GM21526 (cell line): Measurements from ENCODE around the gene OSM.

Source experiments
- ATAC-seq: cut with Tn5 transposase; IDR thresholded peaks from one replicate; pipeline ENCODE4 v1.9.1; 2021; ENCODE audit warnings: moderate library complexity; ENCODE audit not compliant: unreplicated experiment, low FRiP score

Gene OSM

DNA sequence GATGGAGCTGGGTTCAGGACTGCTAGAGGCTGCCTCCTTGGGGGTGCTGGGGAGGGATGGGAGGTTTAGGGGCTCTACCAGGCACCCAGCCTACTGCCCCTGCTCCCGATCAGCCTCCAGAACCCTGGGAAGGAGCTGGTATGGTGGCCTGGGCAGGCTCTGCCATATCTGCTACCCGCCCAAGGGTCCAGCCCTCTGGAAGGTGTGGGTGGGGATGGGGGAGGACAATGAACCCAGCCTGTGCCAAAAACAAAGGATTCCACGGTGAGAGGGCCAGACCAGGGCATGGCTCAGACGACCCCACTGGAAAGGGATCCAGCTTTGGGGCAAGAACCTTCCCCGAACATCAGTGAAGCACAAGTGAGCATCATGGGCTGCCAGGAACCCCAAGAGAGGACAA lies 19.7 kb upstream of the OSM start:
- ATAC-seq: no peak

DNA sequence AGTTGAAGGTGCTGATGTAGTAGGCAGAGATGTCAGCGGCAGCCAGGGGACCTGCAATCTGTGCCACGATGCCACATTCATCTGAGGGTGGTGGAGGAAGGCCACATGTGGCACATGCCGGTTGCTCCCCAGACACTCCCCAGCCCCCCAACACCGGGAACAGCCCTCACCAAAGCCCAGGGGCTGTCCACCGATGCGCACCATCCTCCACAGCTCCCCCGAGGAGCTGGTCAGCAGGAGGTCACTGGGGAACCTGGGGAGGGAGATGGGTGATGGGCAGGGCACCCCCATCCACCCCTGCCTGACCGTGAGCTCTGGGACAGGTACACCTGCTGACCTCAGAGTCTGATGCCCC lies 19.2 kb upstream of the OSM start:
- ATAC-seq: no peak

DNA sequence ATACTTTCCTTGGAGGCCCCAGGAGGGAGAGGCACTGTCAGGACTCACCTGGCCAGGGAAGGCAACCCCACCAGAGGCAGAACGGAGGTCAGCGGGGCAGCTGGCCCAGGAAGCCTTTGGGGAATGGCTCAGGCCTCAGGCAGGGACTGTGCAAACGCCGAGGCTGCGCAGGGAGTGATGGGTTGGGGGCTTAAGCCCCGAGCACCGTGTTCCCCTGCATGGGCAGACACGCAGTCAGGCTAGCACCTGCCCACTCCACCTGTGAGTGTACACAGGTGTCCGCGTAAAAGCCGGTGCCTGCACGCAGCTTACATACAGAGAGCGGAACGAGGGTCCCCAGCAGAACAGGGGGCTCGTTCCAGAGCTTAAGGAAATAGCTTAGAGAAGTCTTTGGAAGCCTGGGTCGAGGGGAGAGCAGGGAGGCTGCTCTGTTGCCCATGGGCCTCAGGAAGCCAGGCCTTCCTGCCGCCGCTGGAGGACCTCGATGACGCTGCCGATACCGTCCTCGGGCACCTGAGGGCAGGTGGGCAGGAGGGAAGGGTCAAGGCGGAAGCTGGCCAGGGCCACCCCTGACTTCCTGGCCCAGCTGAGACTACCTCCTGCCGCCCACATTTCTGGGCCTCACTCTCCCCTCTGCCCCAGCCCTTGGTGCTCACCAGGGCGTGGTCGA lies 18.7 kb upstream of the OSM start:
- no peak for ATAC-seq

DNA sequence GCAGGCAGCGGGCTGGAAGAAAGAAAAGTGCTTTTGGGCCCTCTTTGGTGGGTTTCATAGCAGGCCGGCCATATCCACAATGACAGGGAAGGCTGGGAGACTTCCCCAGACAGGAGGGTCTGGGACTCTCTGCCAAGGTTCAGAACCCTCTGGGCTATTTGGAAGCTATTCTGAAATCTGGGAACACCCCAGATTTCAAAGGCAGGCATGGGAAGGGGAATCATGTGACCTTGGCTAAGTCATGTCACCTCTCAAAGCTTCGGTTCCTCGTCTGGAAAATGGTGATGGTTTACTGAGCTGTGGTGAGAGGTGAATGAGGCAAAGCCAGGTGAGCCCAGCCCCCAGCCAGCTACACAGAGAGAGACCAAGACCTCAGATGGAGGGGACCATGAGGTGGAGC lies 18.0 kb upstream of the OSM start:
- ATAC-seq: no peak

DNA sequence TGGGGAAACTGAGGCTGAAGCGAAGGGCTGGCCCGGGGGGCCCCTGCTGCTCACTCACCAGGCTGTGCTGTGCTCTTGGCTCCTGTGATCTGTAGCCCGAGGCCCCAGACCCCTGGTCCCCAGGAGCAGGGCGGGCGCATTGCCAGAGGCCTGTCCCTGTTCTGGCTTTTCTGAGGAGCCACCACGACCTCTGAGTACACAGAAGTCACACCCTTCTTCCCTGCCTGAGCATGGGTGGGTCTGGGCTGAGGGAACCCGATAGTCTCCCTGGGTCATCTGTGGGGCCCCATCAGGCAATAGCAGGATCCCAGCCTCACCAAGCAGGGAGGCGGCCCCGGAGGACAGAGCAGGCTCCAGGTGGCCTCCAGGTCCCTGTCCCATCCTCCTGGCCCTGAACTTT lies 17.5 kb upstream of the OSM start:
- no peak for ATAC-seq

DNA sequence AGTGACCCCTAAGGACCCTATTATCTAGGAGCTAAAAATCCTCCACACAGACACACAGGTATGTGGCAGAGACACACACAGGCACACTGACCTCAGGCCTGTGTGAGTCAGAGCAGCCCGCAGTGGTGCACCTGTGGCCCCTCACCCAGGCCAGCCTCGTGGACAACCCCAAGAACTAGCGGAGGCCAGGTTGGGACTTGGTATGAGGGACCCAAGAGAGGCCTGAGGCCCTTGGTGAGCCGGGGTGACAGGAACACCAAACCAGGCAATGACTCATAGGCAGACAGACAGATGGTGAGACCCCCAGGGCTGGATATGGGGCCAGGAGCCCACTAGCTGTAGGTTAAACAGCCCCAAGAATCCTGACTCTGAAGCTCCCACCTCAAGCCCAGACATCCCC lies 16.7 kb upstream of the OSM start:
- ATAC-seq: no peak

DNA sequence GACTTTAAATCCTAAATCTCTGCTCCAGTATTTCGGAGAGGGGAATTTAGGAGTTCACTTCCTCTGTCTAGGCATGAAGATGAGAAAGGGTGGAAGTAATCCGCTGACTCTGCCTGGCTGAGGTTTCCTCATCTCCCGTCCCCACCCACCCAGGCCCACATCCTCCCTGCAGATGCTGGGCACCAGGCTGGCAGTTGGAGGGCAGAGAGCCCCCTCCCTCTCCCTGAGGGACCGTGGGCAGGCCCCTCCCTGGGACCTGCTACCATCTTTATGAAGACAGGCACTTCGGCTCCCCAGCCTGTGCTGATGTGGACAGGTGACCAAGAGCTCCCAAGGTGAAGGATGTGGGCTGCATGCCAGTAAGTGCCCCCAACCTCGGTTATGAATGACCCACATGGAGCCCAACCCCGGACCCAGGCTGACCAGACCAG lies 16.0 kb upstream of the OSM start:
- no peak for ATAC-seq

DNA sequence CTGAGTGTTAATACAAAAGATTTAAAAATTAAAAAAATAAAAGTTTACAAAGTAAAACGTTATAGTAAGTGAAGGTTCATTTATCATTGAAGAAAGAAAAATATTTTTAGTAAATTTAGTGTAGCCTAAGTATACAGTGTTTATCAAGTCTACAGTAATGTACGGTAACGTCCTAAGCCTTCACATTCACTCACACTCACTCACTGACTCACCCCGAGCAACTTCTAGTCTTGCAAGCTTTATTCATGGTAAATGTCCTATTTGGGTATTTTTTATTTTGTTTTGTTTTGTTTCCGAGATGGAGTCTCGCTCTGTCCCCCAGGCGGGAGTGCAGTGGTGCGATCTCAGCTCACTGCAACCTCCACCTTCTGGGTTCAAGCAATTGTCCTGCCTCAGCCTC lies 13.9 kb upstream of the OSM start:
- no peak for ATAC-seq

DNA sequence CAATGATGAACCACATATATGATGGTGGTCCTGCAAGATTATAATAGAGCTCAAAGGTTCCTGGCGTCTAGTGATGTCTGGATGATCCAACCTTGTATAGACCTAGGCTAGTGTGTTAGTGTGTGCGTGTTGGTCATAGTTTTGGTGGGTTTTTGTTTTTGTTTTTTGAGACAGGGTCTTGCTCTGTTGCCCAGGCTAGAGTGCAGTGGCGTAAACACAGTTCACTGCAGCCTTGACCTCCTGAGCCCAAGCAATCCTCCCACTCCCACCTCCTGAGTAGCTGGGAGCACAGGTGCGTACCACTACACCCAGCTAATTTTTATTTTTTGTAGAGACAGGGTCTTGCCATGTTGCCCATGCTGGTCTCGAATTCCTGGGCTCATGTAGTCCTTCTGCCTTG lies 13.3 kb upstream of the OSM start:
- ATAC-seq: no peak

DNA sequence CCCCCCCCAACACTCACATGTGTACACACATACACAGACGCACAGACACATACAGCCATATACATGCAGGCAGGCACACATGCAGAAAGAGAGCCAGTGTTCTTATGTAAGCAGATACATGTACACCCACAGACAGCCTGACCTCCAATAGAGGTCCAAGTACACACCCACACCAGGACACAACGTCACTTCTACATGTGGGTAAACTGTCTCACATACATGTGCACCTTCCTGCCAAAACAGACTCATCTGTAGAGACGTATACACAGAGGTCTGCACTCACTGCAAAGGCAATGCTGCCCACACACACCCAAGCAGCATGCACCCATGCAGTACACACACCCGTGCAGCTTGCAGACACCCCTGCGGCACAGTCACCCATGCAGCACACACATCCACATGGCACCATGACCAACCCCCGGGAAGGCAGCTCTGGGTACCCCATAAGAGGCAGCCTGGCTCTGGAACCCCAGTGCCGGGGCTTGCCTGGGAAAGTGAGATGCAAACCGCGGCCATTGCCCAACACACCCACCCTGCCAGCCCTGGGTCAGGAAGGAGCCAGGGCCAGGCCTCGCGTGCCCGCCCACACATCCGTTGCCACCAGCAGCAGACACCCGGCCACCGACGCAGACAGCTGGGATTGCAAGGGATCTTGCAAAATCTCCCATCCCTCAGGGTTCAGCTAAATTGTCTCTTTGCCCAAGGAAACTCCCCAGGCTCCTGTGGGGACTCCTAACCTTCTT lies 12.6 kb upstream of the OSM start:
- ATAC-seq: no peak

DNA sequence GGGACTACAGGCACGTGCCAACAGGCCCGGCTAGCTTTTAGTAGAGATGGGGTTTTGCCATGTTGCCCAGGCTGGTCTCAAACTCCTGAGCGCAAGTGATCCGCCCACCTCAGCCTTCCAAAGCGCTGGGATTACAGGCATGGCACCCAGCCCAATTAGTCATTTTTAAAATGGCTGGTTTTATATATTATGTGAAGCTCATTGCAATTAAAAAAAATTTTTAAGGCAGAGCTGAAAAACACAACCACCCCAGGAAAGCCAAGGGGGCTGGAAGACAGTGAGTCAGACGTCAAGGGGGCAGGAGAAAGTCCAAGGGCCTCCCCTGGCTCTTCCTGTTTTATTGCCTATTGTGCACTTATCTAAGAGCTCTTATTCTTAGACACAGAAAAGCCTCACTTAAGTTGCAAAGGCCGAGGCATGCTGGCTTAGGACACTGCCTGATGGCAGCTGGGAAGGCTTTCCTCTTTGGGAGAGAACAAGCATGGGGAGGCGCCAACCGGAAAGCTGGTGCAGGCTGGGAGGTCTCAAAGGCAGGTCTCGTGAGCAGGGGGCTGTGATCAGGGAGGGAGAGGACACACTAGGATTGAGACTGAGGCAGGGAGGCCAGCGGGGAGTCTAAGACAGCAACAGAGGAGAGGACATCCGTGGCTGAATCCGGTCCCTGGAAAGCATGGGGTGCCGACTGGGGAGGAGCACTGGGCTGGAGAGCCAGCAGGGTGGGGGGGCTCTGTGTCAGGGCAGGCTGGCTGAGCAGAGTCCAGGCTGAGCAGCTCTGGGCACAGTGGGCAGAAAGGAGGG lies 11.1 kb upstream of the OSM start:
- ATAC-seq: no peak

DNA sequence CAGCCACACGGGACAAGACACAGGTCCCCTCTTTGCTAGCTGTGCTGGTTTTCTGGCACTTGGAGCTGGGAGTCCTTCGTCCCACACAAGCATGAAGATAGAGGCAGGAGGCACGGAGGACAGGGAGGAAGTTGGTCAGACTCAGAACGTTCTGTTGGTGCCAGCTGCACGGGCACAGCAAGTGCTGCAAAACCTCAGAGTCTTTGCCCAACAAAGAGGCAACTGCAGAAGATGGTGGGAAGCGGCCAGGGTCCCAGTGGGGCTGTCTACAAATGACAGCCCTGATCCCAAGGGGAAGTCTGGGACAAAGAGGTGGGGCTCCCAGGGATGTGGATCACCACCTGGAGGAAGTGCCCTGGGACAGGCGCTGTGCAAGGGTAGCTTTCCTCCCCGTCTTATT lies 9.4 kb upstream of the OSM start:
- no peak for ATAC-seq

DNA sequence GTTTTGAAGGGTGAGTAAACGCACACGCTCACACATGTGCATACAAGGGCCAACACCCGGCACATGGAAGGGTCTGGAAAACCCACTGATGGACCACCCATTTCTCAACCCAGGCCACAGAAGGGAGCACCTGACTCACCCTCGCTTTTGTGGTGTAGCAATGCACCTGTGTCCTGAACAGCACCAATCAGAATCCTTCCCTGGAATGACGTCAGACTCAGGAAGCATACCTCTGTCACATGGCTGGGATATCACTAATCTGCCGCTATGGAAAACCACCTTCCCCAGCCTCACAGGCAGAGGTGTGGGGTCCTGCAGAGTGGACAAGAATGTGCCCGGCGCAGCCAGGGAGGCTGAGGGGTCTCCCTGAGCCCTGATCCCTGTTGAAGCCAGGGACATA lies 9.0 kb upstream of the OSM start:
- no peak for ATAC-seq

DNA sequence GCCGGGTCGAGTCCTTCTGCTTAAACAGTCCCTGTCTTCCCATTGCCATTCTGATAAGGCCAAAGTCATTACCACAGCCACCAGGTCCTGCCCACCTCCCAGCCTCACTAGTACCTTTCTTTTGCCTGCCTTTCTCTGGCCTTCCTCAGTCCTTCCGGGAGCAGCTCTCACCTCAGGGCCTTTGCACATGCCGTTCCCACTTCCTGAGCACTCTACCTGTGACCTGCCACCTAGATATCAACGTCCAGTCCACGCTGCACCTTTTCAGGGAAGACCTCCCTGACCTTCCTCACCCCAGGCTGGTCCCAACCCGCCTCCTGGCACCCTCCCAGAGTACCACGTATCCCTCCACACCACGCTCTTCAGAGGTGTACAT lies 7.8 kb upstream of the OSM start:
- no peak for ATAC-seq

DNA sequence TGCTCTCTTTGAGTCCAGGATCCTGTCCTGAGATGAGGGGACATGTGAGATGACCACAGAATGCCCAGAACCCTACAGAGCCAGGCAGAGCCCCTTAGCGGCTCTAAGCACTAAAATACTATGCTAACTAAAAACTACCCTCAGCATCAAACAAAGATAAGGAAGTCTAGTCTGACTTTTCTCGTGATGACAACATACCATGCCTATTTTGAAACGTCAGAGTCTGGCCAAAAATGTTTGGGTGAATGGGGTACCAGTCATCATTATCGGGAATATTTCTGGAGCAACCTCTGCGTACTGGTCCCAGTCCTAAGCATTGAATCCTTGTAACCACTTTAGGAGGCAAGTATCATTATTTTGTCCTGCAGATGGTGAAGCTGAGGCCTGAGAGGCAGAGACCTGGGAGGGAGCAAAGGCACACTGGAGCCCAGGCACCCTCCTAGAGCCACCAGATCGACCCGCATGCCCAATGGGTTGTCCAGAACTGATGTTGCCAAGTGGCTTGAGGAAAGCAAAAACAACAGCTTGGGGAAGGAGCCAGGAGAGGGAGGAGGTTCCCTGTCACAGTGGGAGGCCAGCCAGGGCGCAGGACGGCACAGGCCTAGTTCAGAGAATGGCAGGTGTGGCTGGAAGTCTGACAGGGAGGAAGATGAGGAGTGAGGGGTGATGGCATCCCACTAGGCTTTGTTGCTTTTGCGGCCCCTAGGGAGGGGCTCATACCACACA lies 7.2 kb upstream of the OSM start:
- ATAC-seq: no peak

DNA sequence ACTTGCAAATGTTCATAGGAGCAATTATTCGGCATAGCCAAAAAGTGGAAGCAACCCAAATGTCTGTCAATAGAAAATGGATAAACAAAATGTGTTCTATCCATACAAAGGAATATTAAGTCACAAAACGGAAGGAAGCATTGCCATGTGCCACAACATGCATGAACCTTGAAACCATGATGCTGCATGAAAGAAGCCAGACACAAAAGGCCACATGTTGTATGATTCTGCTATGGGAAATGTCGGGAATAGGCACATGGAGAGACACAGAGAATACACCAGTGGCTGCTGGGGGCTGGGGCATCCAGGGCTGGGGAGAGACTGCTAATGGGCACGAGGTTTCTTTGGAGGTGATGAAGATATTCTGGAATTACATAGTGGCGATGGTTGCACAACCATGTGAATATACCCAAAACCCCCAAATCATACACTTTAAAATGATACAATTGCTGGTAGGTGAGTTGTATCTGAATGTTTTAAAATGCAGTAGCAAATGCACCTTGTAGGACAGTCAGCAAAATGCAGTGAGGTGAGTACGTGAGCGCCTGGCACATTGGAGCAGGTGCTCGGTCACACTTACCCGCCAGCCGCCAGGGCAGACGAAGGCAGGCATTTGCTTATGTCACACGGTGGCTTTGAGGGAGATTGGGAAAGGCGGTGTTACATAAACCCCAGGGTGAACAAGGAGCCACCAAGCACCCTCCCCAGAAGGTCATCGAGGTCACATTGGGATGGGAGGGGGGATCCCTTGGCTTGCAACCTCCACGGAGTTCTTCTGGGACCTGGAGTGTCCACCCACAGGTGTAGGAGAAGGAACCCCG lies 6.3 kb upstream of the OSM start:
- ATAC-seq: no peak

DNA sequence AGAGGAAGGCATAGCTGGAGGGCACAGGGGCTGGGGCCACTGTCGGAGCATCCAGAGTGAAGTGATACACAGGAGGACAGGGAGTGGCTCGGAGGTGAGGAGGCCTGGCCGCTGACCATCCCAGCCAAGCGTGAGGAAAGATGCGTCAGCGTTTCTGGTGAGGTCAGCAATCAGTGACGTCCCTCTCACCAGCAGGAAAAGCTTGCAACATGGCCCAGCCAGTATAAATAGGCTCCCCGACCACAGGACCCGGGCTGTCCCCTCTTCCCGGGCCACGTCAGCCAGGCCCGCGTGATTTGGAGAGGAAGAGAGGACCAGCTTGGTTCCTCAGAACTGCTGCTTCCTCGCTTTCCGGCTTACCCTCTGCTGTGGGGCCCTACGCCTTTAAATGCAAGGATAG lies 4.2 kb upstream of the OSM start:
- no peak for ATAC-seq

DNA sequence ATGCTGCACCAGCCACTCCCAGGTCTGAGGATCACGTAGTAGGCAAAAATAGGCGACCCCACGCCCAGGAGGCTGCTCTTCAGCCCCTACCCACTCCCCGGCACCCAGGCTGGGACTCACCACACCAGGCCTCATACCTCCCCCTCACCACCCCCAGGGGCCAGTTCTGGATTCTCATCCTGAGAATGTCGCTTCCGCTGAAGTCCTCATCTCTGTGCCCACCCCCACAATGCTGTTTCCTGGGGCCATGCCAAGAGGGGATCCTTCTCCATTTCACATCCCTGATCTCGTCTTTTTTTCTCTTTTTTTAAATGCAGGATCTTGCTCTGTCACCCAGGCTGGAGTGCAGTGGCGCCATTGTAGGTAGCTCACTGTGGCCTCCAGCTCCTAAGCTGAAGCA lies 1.7 kb upstream of the OSM start:
- ATAC-seq: no peak

DNA sequence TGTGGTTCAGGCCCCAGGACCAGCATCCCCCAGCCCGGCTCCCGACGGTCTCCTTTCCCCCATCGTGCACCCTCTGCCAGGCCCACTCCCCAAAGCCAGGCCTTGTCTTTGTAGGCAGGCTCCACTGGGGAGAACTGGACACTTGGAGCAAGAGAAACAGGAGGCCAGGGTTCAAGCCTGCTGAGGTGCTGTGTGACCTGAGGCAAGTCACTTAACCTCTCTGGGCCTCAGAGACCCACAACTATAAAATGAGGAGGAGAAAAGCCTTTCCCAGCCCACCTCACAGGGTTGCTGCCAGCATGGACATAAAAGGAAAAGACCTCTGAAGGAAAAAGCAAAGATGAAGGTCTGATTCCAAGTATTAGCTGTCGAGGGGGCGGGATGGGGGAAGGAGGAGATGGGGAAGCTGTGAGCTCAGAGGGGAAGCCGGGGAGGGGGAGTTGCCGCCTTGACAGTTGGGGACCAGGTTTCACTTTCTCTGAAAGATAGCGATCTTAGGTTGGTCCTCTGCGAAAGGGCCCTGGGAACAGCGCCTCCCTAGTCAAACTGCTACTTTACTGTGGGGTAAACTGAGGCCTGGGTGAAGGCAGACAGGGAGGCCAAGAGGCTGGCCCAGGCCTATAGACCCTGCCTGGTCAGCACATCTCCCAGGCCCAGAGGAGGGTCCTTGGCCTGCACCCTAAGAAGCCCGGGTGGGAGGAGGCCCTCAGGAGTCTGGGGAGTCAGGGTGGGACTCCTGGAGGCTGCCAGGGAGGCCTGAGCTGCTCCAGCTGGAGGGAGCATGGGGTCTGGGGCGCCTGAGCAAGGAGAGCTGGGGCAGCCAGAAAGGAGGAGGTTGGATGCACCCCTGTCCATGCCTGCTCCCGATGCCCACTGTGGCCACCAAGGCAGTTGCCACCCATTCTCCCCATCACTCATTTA lies 991 bp upstream of the OSM start:
- ATAC-seq: no peak
